NCI-H2081 (cell line): Measurements from ENCODE around the gene PGPEP1.
"Not testable (repeated sequence)": the region's sequence is repeated elsewhere in the genome, so short reads cannot be mapped to it uniquely, and the experiment has no call there.

Experiments used
- DNase-seq, 2 experiments: peaks; one replicate each; lab custom pipeline; 2025; lab: John Stamatoyannopoulos, UW

PGPEP1 gene

GRCh38 chr19:18308051-18308947 lies 32.1 kb upstream of the PGPEP1 start:
- DNase-seq = no peak

- DNase-seq = no peak
Observed at GRCh38 chr19:18308948-18309325, 31.5 kb upstream of the PGPEP1 start.

- no peak for DNase-seq
Observed at GRCh38 chr19:18309525-18310064, 30.8 kb upstream of the PGPEP1 start.

- no peak for DNase-seq
Observed at GRCh38 chr19:18310118-18310909, 30.1 kb upstream of the PGPEP1 start.

- no peak for DNase-seq
Observed at GRCh38 chr19:18310966-18311365, 29.4 kb upstream of the PGPEP1 start.

- DNase-seq = no peak
Observed at GRCh38 chr19:18311502-18312091, 28.8 kb upstream of the PGPEP1 start.

- no peak for DNase-seq
Observed at GRCh38 chr19:18312092-18312534, 28.3 kb upstream of the PGPEP1 start.

GRCh38 chr19:18313398-18313797 lies 27.0 kb upstream of the PGPEP1 start:
- no peak for DNase-seq

GRCh38 chr19:18317961-18318800 lies 22.2 kb upstream of the PGPEP1 start:
- no peak for DNase-seq

- no peak for DNase-seq
Observed at GRCh38 chr19:18319591-18320135, 20.7 kb upstream of the PGPEP1 start.

GRCh38 chr19:18320865-18321733 lies 19.3 kb upstream of the PGPEP1 start:
- no peak for DNase-seq

GRCh38 chr19:18321734-18322102 lies 18.7 kb upstream of the PGPEP1 start:
- DNase-seq = no peak

- peak; percentile 23 to 43 for DNase-seq
Observed at GRCh38 chr19:18322318-18322758, 18.1 kb upstream of the PGPEP1 start.

GRCh38 chr19:18322759-18323460 lies 17.5 kb upstream of the PGPEP1 start, which contains the start of gene LSM4:
Gene LSM4 (minus strand): TSS chr19:18323076. CDS start chr19:18323020, 56 bp downstream.
- DNase-seq = peak; percentile 98 to 99

GRCh38 chr19:18324373-18324731 lies 16.0 kb upstream of the PGPEP1 start:
- not testable (repeated sequence) for DNase-seq

GRCh38 chr19:18326772-18327171 lies 13.6 kb upstream of the PGPEP1 start:
- no peak for DNase-seq

GRCh38 chr19:18328340-18329034 lies 11.9 kb upstream of the PGPEP1 start:
- peak; percentile 95 to 97 for DNase-seq

- DNase-seq = no peak
Observed at GRCh38 chr19:18329035-18329376, 11.4 kb upstream of the PGPEP1 start.

- no peak for DNase-seq
Observed at GRCh38 chr19:18330868-18331267, 9.5 kb upstream of the PGPEP1 start.
